AG04450 (cell line): ENCODE data around the gene ZNF304. TPM values are rescaled to one million over a fixed set of nuclear protein-coding genes. Genes with fewer than 3 reads are reported as not detected.

Experiments
- CTCF ChIA-PET: fragments of 300-600, 350-600 bp; formaldehyde crosslinking; extraction: SDS; loops from one replicate; lab custom pipeline; 2022; ENCODE audit warnings: antibody characterized with exemption, inconsistent platforms; lab: Charles Lee
- POLR2A ChIA-PET: fragments of 350-600 bp; formaldehyde crosslinking; extraction: SDS; loops from one replicate; lab custom pipeline; 2021; ENCODE audit warnings: antibody characterized with exemption, inconsistent platforms; lab: Yijun Ruan, JAX
- DNase-seq: peaks from one replicate; pipeline ENCODE4 v3.0.0-alpha.2; 2011; ENCODE audit warnings: low read depth, low spot score
- H3K27ac ChIP-seq: one replicate; pipeline ENCODE4 v1.5.1; 2012; ENCODE audit warnings: low read depth, low read length, control low read depth
- H3K27me3 ChIP-seq: one replicate; pipeline ENCODE4 v1.6.0; 2012; ENCODE audit warnings: low read length; ENCODE audit not compliant: control insufficient read depth, insufficient read depth
- H3K4me3 ChIP-seq: 2 replicates; pipeline ENCODE4 v1.5.1; 2011; ENCODE audit warnings: mild to moderate bottlenecking, low read depth, low read length, control low read depth
- H3K9me3 ChIP-seq: 2 replicates; pipeline ENCODE4 v1.5.1; 2012; ENCODE audit warnings: low read length; ENCODE audit not compliant: control insufficient read depth, insufficient read depth
- CTCF ChIP-seq: IDR thresholded peaks from 2 replicates; pipeline ENCODE4 v1.5.1; 2011; ENCODE audit warnings: low read depth, low read length, control low read depth, inconsistent platforms
- polyA plus RNA-seq: library from polyadenylated mRNA; depleted of rRNA; stranded (reverse); fragments of >200 nt; gene quantifications from 2 replicates; pipeline ENCODE4 v1.2.3, GENCODE V29; 2011

Gene ZNF304
- polyA plus RNA-seq, 1 experiment = 7.8 TPM

DNA sequence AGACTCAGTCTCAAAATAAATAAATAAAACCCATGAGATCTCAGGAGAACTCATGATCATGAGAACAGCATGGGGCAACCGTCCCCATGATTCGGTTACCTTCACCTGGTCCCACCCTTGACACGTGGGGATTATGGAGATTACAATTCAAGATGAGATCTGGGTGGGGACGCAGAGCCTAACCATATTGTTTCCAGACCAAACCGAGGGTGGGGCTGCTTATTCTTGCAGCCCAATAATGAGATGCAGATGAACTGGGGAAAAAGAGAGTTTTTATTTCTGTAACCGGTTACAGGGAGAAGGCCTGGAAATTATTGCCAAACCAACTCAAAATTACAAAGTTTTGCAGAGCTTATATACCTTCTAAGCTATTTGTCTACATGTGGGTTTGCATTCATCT is 25.1 kb downstream of the ZNF304 start:
- TF ChIP-seq CTCF = no peak
- Histone ChIP-seq H3K4me3 (no peak overlapping the region), H3K27ac (no peak overlapping the region), H3K9me3 (peaks cover 45% of the 10 kb centered on the region), H3K27me3 (no peaks in the 10 kb centered on the region)
- ChIA-PET CTCF (no interaction called here), POLR2A (no interaction called here)
- no peak for DNase-seq

DNA sequence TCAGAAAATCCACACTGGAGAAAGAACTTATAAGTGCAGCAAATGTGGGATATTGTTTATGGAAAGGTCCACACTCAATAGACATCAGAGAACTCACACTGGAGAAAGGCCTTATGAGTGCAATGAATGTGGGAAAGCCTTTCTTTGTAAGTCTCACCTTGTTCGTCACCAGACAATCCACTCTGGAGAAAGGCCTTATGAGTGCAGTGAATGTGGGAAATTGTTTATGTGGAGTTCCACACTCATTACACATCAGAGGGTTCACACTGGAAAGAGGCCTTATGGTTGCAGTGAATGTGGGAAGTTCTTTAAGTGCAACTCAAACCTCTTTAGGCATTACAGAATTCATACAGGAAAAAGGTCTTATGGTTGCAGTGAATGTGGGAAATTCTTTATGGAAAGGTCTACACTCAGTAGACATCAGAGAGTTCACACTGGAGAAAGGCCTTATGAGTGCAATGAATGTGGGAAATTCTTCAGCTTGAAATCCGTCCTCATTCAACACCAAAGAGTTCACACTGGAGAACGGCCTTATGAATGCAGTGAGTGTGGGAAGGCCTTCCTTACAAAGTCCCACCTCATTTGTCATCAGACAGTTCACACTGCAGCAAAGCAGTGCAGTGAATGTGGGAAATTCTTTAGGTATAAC is 26.6 kb downstream of the ZNF304 start:
- POLR2A ChIA-PET = no interaction called here
- DNase-seq = no peak
- no peak for TF ChIP-seq CTCF
- H3K27me3 ChIP-seq = no peaks in the 10 kb centered on the region
- H3K27ac ChIP-seq = no peak overlapping the region
- CTCF ChIA-PET = no interaction called here
- H3K4me3 ChIP-seq = no peak overlapping the region
- H3K9me3 ChIP-seq = peaks cover 45% of the 10 kb centered on the region

GRCh38 chr19:57380923-57381322 is 29.9 kb downstream of the ZNF304 start:
- H3K27ac ChIP-seq = no peak overlapping the region
- CTCF ChIA-PET = no interaction called here
- peaks cover 24% of the 10 kb centered on the region for H3K9me3 ChIP-seq
- DNase-seq = no peak
- TF ChIP-seq CTCF = no peak
- POLR2A ChIA-PET = no interaction called here
- no peaks in the 10 kb centered on the region for H3K27me3 ChIP-seq
- no peak overlapping the region for H3K4me3 ChIP-seq

DNA sequence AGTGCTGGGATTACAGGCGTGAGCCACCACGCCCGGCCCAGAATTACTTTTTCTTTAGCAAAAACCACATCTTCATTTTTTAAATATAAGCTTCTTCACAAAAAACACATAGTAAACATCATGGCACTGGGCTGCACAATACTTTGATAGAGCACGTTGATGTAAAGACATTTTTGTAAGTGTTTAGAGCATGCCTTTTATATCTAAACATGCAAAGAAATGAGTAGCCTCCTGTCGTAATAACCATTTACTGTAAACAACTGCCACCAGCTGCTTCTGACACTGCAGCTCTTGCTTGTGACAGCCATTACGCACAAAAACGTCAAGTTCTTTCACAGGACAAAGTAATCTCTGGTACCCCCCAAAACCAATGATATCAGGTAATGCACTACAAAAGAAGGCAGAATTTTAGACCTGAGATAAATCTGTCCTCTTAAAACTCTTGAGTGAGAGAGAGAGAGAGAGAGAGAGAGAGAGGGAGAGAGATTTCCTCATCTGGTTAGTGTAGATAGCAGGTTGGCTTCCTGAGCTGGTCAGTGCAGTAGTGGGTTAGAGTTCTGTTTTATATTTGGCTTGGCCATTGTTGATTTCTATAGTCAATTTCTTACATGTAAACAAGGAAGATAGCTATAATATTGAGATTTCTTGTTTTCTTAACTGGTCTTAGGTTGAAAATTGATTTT is 31.9 kb downstream of the ZNF304 start:
- DNase-seq = no peak

More for the DNA sequence above, 31.9 kb downstream of the ZNF304 start:
- Histone ChIP-seq H3K4me3 (no peak overlapping the region), H3K27me3 (no peaks in the 10 kb centered on the region), H3K27ac (no peak overlapping the region), H3K9me3 (peaks cover 7% of the 10 kb centered on the region; the same call in 1 of the 2 replicates)
- ChIA-PET CTCF (interaction anchor here (1.0 to 1.6 kb wide), 2 partner anchors 24 to 772 kb away, joined by 3 to 5 read pairs; no protein-coding TSS in a partner anchor), POLR2A (no interaction called here)
- no peak for TF ChIP-seq CTCF
